Measurements from ENCODE around the gene ZC4H2. TPM values are rescaled to one million over a fixed set of nuclear protein-coding genes. Genes with fewer than 3 reads are reported as not detected.
"Not testable (repeated sequence)": the region's sequence is repeated elsewhere in the genome, so short reads cannot be mapped to it uniquely, and the experiment has no call there.

Gene ZC4H2
- 2.6 and 3.0 TPM in 2 replicates for total RNA-seq

GRCh38 chrX:64975989-64976672 lies at the start of gene ZC4H2:
TSS of gene ZC4H2 (minus strand) at chrX:64976450. CDS start at chrX:64976377, 73 bp downstream.
- peak; percentile 78 to 79 for DNase-seq (ENCODE audit: low read depth in 2 of 2)

- no peak for DNase-seq (ENCODE audit: low read depth in 2 of 2)
Measured at GRCh38 chrX:65017451-65017850, 41.2 kb upstream of the ZC4H2 start.

GRCh38 chrX:65014230-65014629 lies 38.0 kb upstream of the ZC4H2 start:
- no peak for DNase-seq (ENCODE audit: low read depth in 2 of 2)

GRCh38 chrX:65009459-65009858 lies 33.2 kb upstream of the ZC4H2 start:
- DNase-seq (ENCODE audit: low read depth in 2 of 2): no peak

- not testable (repeated sequence) for DNase-seq (ENCODE audit: low read depth in 2 of 2)
Measured at GRCh38 chrX:65002208-65002607, 26.0 kb upstream of the ZC4H2 start.

GRCh38 chrX:64996805-64997204 lies 20.6 kb upstream of the ZC4H2 start:
- no peak for DNase-seq (ENCODE audit: low read depth in 2 of 2)

GRCh38 chrX:64994131-64994798 lies 18.0 kb upstream of the ZC4H2 start:
- DNase-seq (ENCODE audit: low read depth in 2 of 2): no peak

GRCh38 chrX:64977830-64978229 lies 1.6 kb upstream of the ZC4H2 start:
- no peak for DNase-seq (ENCODE audit: low read depth in 2 of 2)

GRCh38 chrX:64977051-64977450 lies 801 bp upstream of the ZC4H2 start:
- no peak for DNase-seq (ENCODE audit: low read depth in 2 of 2)

GRCh38 chrX:64976673-64977040 lies 407 bp upstream of the ZC4H2 start:
- no peak for DNase-seq (ENCODE audit: low read depth in 2 of 2)

- DNase-seq (ENCODE audit: low read depth in 2 of 2): peak; percentile 12 to 22
Measured at GRCh38 chrX:64975491-64975890, 759 bp downstream of the ZC4H2 start.

- no peak for DNase-seq (ENCODE audit: low read depth in 2 of 2)
Measured at GRCh38 chrX:64925480-64925879, 50.8 kb downstream of the ZC4H2 start.

GRCh38 chrX:64908121-64908520 lies 68.1 kb downstream of the ZC4H2 start:
- DNase-seq (ENCODE audit: low read depth in 2 of 2): no peak

- DNase-seq (ENCODE audit: low read depth in 2 of 2): peak; percentile 31
Measured at GRCh38 chrX:64894454-64895038, 81.7 kb downstream of the ZC4H2 start.

GRCh38 chrX:64885850-64886249 lies 90.4 kb downstream of the ZC4H2 start:
- DNase-seq (ENCODE audit: low read depth in 2 of 2): peak in 1 of 2 donors; percentile 1

GRCh38 chrX:64878709-64879108 lies 97.5 kb downstream of the ZC4H2 start:
- not testable (repeated sequence) for DNase-seq (ENCODE audit: low read depth in 2 of 2)

GRCh38 chrX:64867217-64867616 lies 109.0 kb downstream of the ZC4H2 start:
- DNase-seq (ENCODE audit: low read depth in 2 of 2): no peak

Other genes starting within 250 kb of the ZC4H2 start
- gene ZC3H12B, start 58.4 kb upstream of the ZC4H2 start, total RNA-seq: not detected in 2 replicates